Astrocyte (in vitro differentiated cells and primary cell): Measurements from ENCODE around the gene ZNF132. TPM values are rescaled to one million over a fixed set of nuclear protein-coding genes. Genes with fewer than 3 reads are reported as not detected.

Experiments used
- DNase-seq: peaks from one replicate; pipeline ENCODE4 v3.0.0-alpha.2; 2010; ENCODE audit warnings: low read depth
- FAIRE-seq: peaks from 2 replicates; lab custom pipeline; 2011; peaks lifted over from hg19 to GRCh38; lab: Jason Lieb, UNC
- H2AFZ ChIP-seq: 2 replicates; pipeline ENCODE4 v1.6.0; 2012; ENCODE audit warnings: low read depth, low read length, inconsistent platforms
- H3K27ac ChIP-seq: 2 replicates; pipeline ENCODE4 v1.5.1; 2011; ENCODE audit warnings: low read depth, low read length, inconsistent platforms
- H3K27me3 ChIP-seq: 2 replicates; pipeline ENCODE4 v1.6.0; 2011; ENCODE audit warnings: low read length, inconsistent platforms; ENCODE audit not compliant: insufficient read depth
- H3K36me3 ChIP-seq: 2 replicates; pipeline ENCODE4 v1.5.1; 2011; ENCODE audit warnings: low read length, inconsistent platforms; ENCODE audit not compliant: insufficient read depth
- H3K4me1 ChIP-seq: 2 replicates; pipeline ENCODE4 v1.5.1; 2011; ENCODE audit warnings: low read length, inconsistent platforms; ENCODE audit not compliant: insufficient read depth
- H3K4me2 ChIP-seq: 2 replicates; pipeline ENCODE4 v1.6.0; 2012; ENCODE audit warnings: low read length, inconsistent platforms
- H3K4me3 ChIP-seq: 2 replicates; pipeline ENCODE4 v1.5.1; 2011; ENCODE audit warnings: low read depth, mild to moderate bottlenecking, low read length, inconsistent platforms; ENCODE audit not compliant: insufficient read depth
- H3K79me2 ChIP-seq: 2 replicates; pipeline ENCODE4 v1.6.0; 2012; ENCODE audit warnings: mild to moderate bottlenecking, low read length, inconsistent platforms; ENCODE audit not compliant: insufficient read depth
- H3K9ac ChIP-seq: 2 replicates; pipeline ENCODE4 v1.6.0; 2012; ENCODE audit warnings: mild to moderate bottlenecking, low read length, inconsistent platforms
- H3K9me3 ChIP-seq: 2 replicates; pipeline ENCODE4 v1.5.1; 2012; ENCODE audit warnings: low read depth, mild to moderate bottlenecking, low read length, inconsistent platforms; ENCODE audit not compliant: insufficient read depth
- H4K20me1 ChIP-seq: 2 replicates; pipeline ENCODE4 v1.6.0; 2012; ENCODE audit warnings: low read length, inconsistent platforms; ENCODE audit not compliant: insufficient read depth
- H3K27ac Mint-ChIP-seq: one replicate; pipeline ENCODE4 v1.8.0; 2021; ENCODE audit warnings: mild to moderate bottlenecking, mixed read lengths; ENCODE audit not compliant: unreplicated experiment
- H3K27me3 Mint-ChIP-seq: one replicate; pipeline ENCODE4 v1.8.0; 2021; ENCODE audit warnings: low read depth, mixed read lengths; ENCODE audit not compliant: unreplicated experiment
- H3K36me3 Mint-ChIP-seq: one replicate; pipeline ENCODE4 v1.8.0; 2021; ENCODE audit warnings: low read depth, mixed read lengths; ENCODE audit not compliant: unreplicated experiment
- H3K4me1 Mint-ChIP-seq: one replicate; pipeline ENCODE4 v1.8.0; 2021; ENCODE audit warnings: low read depth, mixed read lengths; ENCODE audit not compliant: unreplicated experiment
- H3K4me3 Mint-ChIP-seq: one replicate; pipeline ENCODE4 v1.8.0; 2021; ENCODE audit warnings: mild to moderate bottlenecking, moderate library complexity, mixed read lengths; ENCODE audit not compliant: unreplicated experiment
- H3K9me3 Mint-ChIP-seq: one replicate; pipeline ENCODE4 v1.8.0; 2021; ENCODE audit warnings: mild to moderate bottlenecking, mixed read lengths; ENCODE audit not compliant: unreplicated experiment
- CTCF ChIP-seq: IDR thresholded peaks from 2 replicates; pipeline ENCODE4 v1.5.1; 2011; ENCODE audit warnings: low read depth, mild to moderate bottlenecking, inconsistent platforms, low read length, moderate library complexity; ENCODE audit not compliant: insufficient read depth
- EZH2 ChIP-seq: IDR thresholded peaks from 2 replicates; pipeline ENCODE4 v1.6.1; 2012; ENCODE audit warnings: mild to moderate bottlenecking, low read length, inconsistent platforms; ENCODE audit not compliant: insufficient read depth
- total RNA-seq: library from RNA; stranded (reverse); gene quantifications from 2 replicates; pipeline ENCODE4 v1.2.1, GENCODE V29; 2021

ZNF132 gene
- total RNA-seq, 1 donor from 2014 or later = 1.9 TPM

GRCh38 chr19:58400316-58400915 is 39.5 kb downstream of the ZNF132 start:
- Histone ChIP-seq H3K9me3 (no peaks in the 10 kb centered on the region), H3K4me3 (peak overlapping the region; percentile 56), H3K36me3 (no peaks in the 10 kb centered on the region), H3K4me1 (peaks cover 18% of the 10 kb centered on the region), H2AFZ (peak overlapping the region; percentile 87), H3K4me2 (peak overlapping the region; percentile 92), H3K27me3 (no peaks in the 10 kb centered on the region), H4K20me1 (peaks cover 3% of the 10 kb centered on the region), H3K27ac (no peak overlapping the region), H3K79me2 (no peaks in the 10 kb centered on the region), H3K9ac (peak overlapping the region; percentile 62)
- peaks cover 4% of the 10 kb centered on the region for H3K4me1 Mint-ChIP-seq
- DNase-seq (no peak), FAIRE-seq (no peak)
- no peak for TF ChIP-seq CTCF
- no peak for TF ChIP-seq EZH2
- no peaks in the 10 kb centered on the region for H3K27me3 Mint-ChIP-seq
- peak overlapping the region; percentile 93 for H3K4me3 Mint-ChIP-seq
- H3K27ac Mint-ChIP-seq = peak overlapping the region; percentile 26
- H3K36me3 Mint-ChIP-seq = peaks cover 2% of the 10 kb centered on the region
- no peaks in the 10 kb centered on the region for H3K9me3 Mint-ChIP-seq

GRCh38 chr19:58399903-58400302 is 40.0 kb downstream of the ZNF132 start:
- H3K4me1 Mint-ChIP-seq = peaks cover 4% of the 10 kb centered on the region
- Histone ChIP-seq H3K4me1 (peaks cover 18% of the 10 kb centered on the region), H3K9me3 (no peaks in the 10 kb centered on the region), H4K20me1 (peaks cover 8% of the 10 kb centered on the region), H3K4me3 (no peak overlapping the region), H3K4me2 (peak overlapping the region; percentile 92), H3K27ac (no peak overlapping the region), H3K79me2 (no peaks in the 10 kb centered on the region), H3K9ac (no peak overlapping the region), H3K36me3 (no peaks in the 10 kb centered on the region), H3K27me3 (no peaks in the 10 kb centered on the region), H2AFZ (no peak overlapping the region)
- no peak for FAIRE-seq
- H3K27ac Mint-ChIP-seq = peak overlapping the region; percentile 26
- no peaks in the 10 kb centered on the region for H3K9me3 Mint-ChIP-seq
- no peak for DNase-seq
- H3K36me3 Mint-ChIP-seq = peaks cover 2% of the 10 kb centered on the region
- H3K27me3 Mint-ChIP-seq = no peaks in the 10 kb centered on the region
- TF ChIP-seq CTCF = no peak
- no peak for TF ChIP-seq EZH2
- peak overlapping the region; percentile 93 for H3K4me3 Mint-ChIP-seq

GRCh38 chr19:58398545-58398944 is 41.4 kb downstream of the ZNF132 start:
- H3K36me3 Mint-ChIP-seq = peaks cover 13% of the 10 kb centered on the region
- Histone ChIP-seq H3K4me1 (peaks cover 18% of the 10 kb centered on the region), H3K4me2 (no peak overlapping the region), H3K4me3 (no peak overlapping the region), H3K36me3 (peaks cover 8% of the 10 kb centered on the region), H3K27ac (no peak overlapping the region), H3K79me2 (no peaks in the 10 kb centered on the region), H3K9ac (no peak overlapping the region), H4K20me1 (peaks cover 22% of the 10 kb centered on the region), H3K9me3 (no peaks in the 10 kb centered on the region), H2AFZ (no peak overlapping the region), H3K27me3 (no peaks in the 10 kb centered on the region)
- FAIRE-seq = no peak
- H3K4me3 Mint-ChIP-seq = no peak overlapping the region
- H3K9me3 Mint-ChIP-seq = no peaks in the 10 kb centered on the region
- no peak for TF ChIP-seq EZH2
- TF ChIP-seq CTCF = no peak
- H3K4me1 Mint-ChIP-seq = peaks cover 4% of the 10 kb centered on the region
- DNase-seq = no peak
- H3K27ac Mint-ChIP-seq = no peak overlapping the region
- no peaks in the 10 kb centered on the region for H3K27me3 Mint-ChIP-seq
